Astrocyte of the cerebellum (primary cell): ENCODE measurements around the gene NRG4.

Experiments
- DNase-seq: peaks from one replicate; pipeline ENCODE4 v3.0.0-alpha.2; 2011; ENCODE audit warnings: low read depth
- H3K4me3 ChIP-seq: 2 replicates; pipeline ENCODE4 v1.5.1; 2011; ENCODE audit warnings: mild to moderate bottlenecking, low read depth, low read length, moderate library complexity
- CTCF ChIP-seq: IDR thresholded peaks from 2 replicates; pipeline ENCODE4 v1.5.1; 2012; ENCODE audit warnings: low read length, low read depth, moderate library complexity, mild to moderate bottlenecking; ENCODE audit errors: missing control alignments
- in situ Hi-C: cut with HindIII; loops from 2 replicates; pipeline ENCODE4 v1.10.0; 2017; ENCODE audit warnings: low sequenced_read_pairs

Gene NRG4

GRCh38 chr15:75903331-75904239, 108.6 kb downstream of the NRG4 start, which contains the start of gene FBXO22:
Gene FBXO22, plus strand, starts transcription at chr15:75903878. Its CDS starts 86 bp downstream, at chr15:75903964.
- peak within 1 kb of the TSS; percentile 91 for H3K4me3 ChIP-seq
- in situ Hi-C loops = no loop called here
- TF ChIP-seq CTCF = no peak
- DNase-seq = peak; percentile 71

GRCh38 chr15:75902129-75902557, 110.1 kb downstream of the NRG4 start:
- no peak for TF ChIP-seq CTCF
- no peak overlapping the region for H3K4me3 ChIP-seq
- no peak for DNase-seq
- in situ Hi-C loops = no loop called here

GRCh38 chr15:75900577-75900976, 111.6 kb downstream of the NRG4 start:
- DNase-seq = no peak
- no peak for TF ChIP-seq CTCF
- H3K4me3 ChIP-seq = no peak overlapping the region
- in situ Hi-C loops = no loop called here

- DNase-seq = no peak
- no peak for TF ChIP-seq CTCF
- in situ Hi-C loops = loop anchor here (5.0 kb wide), 1 partner anchor 52 kb away; no protein-coding TSS in a partner anchor
Observed at GRCh38 chr15:75895731-75896130, 116.5 kb downstream of the NRG4 start.

GRCh38 chr15:75891895-75892294, 120.3 kb downstream of the NRG4 start:
- DNase-seq = peak; percentile 72
- no peak for TF ChIP-seq CTCF
- in situ Hi-C loops = no loop called here
- no peak overlapping the region for H3K4me3 ChIP-seq

More at GRCh38 chr15:75895731-75896130, 116.5 kb downstream of the NRG4 start:
- H3K4me3 ChIP-seq = no peak overlapping the region
